Mesenchymal stem cell (in vitro differentiated cells and primary cell): Measurements from ENCODE around the gene COL6A3.

Source experiments
- DNase-seq: peaks from one replicate; pipeline ENCODE4 v3.0.0-alpha.2; 2013
- H2AFZ ChIP-seq: one replicate; pipeline ENCODE4 v1.6.1; 2013; ENCODE audit warnings: low read depth, mild to moderate bottlenecking, control low read depth, inconsistent platforms, low read length, moderate library complexity
- H2AK5ac ChIP-seq: 2 replicates; pipeline ENCODE4 v1.6.1; 2013; ENCODE audit warnings: low read length, moderate library complexity, mild to moderate bottlenecking, inconsistent platforms; ENCODE audit not compliant: severe bottlenecking
- H2BK120ac ChIP-seq: one replicate; pipeline ENCODE4 v1.6.1; 2013; ENCODE audit warnings: low read depth, mild to moderate bottlenecking, inconsistent platforms, low read length, moderate library complexity
- H2BK12ac ChIP-seq, 2 experiments: one replicate each; pipeline ENCODE4 v1.6.1; 2013; ENCODE audit warnings: inconsistent platforms in 2 of 2, low read length in 2 of 2, mild to moderate bottlenecking in 2 of 2, moderate library complexity in 2 of 2, control low read depth in 1 of 2
- H2BK15ac ChIP-seq: one replicate; pipeline ENCODE4 v1.6.1; 2013; ENCODE audit warnings: mild to moderate bottlenecking, low read depth, inconsistent platforms; ENCODE audit not compliant: poor library complexity, severe bottlenecking
- H2BK5ac ChIP-seq: 2 replicates; pipeline ENCODE4 v1.6.1; 2013; ENCODE audit warnings: low read depth, mild to moderate bottlenecking, low read length, control low read depth, inconsistent platforms; ENCODE audit not compliant: poor library complexity, severe bottlenecking
- H3K14ac ChIP-seq, 2 experiments: one replicate each; pipeline ENCODE4 v1.6.1; 2013; ENCODE audit warnings: inconsistent platforms in 2 of 2, low read length in 2 of 2, control low read depth in 1 of 2, mild to moderate bottlenecking in 1 of 2, moderate library complexity in 1 of 2
- H3K18ac ChIP-seq, 2 experiments: one replicate each; pipeline ENCODE4 v1.6.1; 2013; ENCODE audit warnings: inconsistent platforms in 2 of 2, low read length in 2 of 2, control low read depth in 1 of 2, low read depth in 1 of 2, mild to moderate bottlenecking in 1 of 2
- H3K23ac ChIP-seq, 2 experiments: one replicate each; pipeline ENCODE4 v1.6.1; 2013; ENCODE audit warnings: inconsistent platforms in 2 of 2, low read length in 2 of 2, mild to moderate bottlenecking in 2 of 2, moderate library complexity in 2 of 2, control low read depth in 1 of 2
- H3K27ac ChIP-seq: 2 replicates; pipeline ENCODE4 v1.5.1; 2013; ENCODE audit warnings: mild to moderate bottlenecking, moderate library complexity, low read length, control low read depth, inconsistent platforms; ENCODE audit not compliant: poor library complexity, severe bottlenecking
- H3K27me3 ChIP-seq, 2 experiments: 2 replicates each; pipeline versions ENCODE4 v1.6.1 to v1.7.0; 2013; ENCODE audit warnings: low read length in 2 of 2, mild to moderate bottlenecking in 2 of 2, moderate library complexity in 2 of 2, control low read depth in 1 of 2, inconsistent platforms in 1 of 2; ENCODE audit not compliant: control insufficient read depth in 1 of 2, insufficient read depth in 1 of 2
- H3K36me3 ChIP-seq, 2 experiments: 2 replicates each; pipeline versions ENCODE4 v1.6.1 to v1.7.0; 2013; ENCODE audit warnings: low read length in 2 of 2, control low read depth in 1 of 2, inconsistent platforms in 1 of 2, low read depth in 1 of 2, mild to moderate bottlenecking in 1 of 2; ENCODE audit not compliant: insufficient read depth in 2 of 2, control insufficient read depth in 1 of 2
- H3K4ac ChIP-seq, 2 experiments: one replicate each; pipeline ENCODE4 v1.6.1; 2013; ENCODE audit warnings: inconsistent platforms in 2 of 2, low read length in 2 of 2, mild to moderate bottlenecking in 2 of 2, moderate library complexity in 2 of 2, control low read depth in 1 of 2, low read depth in 1 of 2
- H3K4me1 ChIP-seq: 2 replicates; pipeline ENCODE4 v1.6.1; 2013; ENCODE audit warnings: low read depth, low read length, control low read depth; ENCODE audit not compliant: control insufficient read depth, insufficient read depth
- H3K4me2 ChIP-seq: 2 replicates; pipeline ENCODE4 v1.6.1; 2013; ENCODE audit warnings: low read length, mild to moderate bottlenecking, inconsistent platforms; ENCODE audit not compliant: poor library complexity, severe bottlenecking
- H3K4me3 ChIP-seq, 2 experiments: 2 replicates each; pipeline versions ENCODE4 v1.5.1 to v1.7.0; 2013; ENCODE audit warnings: low read length in 2 of 2, mild to moderate bottlenecking in 2 of 2, control low read depth in 1 of 2, low read depth in 1 of 2; ENCODE audit not compliant: insufficient read depth in 1 of 2
- H3K79me1 ChIP-seq: replicated peaks from 2 replicates; pipeline ENCODE4 v1.6.1; 2013; ENCODE audit warnings: mild to moderate bottlenecking, control low read depth, low read length, inconsistent platforms; ENCODE audit not compliant: poor library complexity, severe bottlenecking
- H3K9ac ChIP-seq: 2 replicates; pipeline ENCODE4 v1.7.0; 2013; ENCODE audit warnings: mild to moderate bottlenecking, low read length, moderate library complexity
- H3K9me3 ChIP-seq: 2 replicates; pipeline ENCODE4 v1.7.0; 2013; ENCODE audit warnings: mild to moderate bottlenecking, low read length; ENCODE audit not compliant: control insufficient read depth
- H4K8ac ChIP-seq: one replicate; pipeline ENCODE4 v1.6.1; 2013; ENCODE audit warnings: inconsistent platforms, mild to moderate bottlenecking, low read length, moderate library complexity
- H4K91ac ChIP-seq: one replicate; pipeline ENCODE4 v1.6.1; 2013; ENCODE audit warnings: mild to moderate bottlenecking, low read length, inconsistent platforms
- WGBS: methylation state at CpG from one replicate; pipeline ENCODE4 v1.1.7; 2013; ENCODE audit warnings: mixed read lengths; 5-methylcytosine and 5-hydroxymethylcytosine counted together

Gene COL6A3

DNA sequence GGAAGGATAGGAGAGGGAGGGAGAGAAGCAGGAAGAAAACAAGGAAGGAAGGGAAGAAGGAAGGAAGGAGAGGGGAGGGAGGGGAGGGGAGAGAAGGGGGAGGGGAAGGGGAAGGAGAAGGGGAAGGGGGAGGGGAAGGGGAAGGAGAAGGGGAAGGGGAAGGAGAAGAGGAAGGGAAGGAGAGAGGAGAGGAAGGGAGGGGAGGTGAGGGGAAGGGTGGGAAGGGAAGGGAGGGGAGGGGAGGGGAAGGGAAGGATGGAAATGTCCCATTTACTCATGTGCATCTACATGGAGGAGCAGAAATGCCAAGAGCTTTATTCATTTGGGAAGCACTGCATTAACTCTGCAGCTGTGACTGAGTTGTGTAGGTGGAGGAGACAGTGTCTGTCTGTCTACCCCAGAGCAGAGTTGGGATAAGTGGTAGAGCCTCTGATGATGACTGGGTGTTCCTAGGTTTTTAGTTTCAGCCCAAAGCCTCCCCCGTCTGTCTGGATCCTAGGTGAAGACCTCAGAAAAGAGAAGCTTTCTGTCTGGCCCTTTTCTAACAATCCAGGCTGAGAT lies 131.3 kb downstream of the COL6A3 start:
- H4K8ac ChIP-seq, result peak overlapping the region; percentile 13
- H2BK5ac ChIP-seq, result no peak overlapping the region
- no peaks in the 10 kb centered on the region for H3K36me3 ChIP-seq
- 67% methylated on average over 1 of the region's 1 CpG for WGBS
- H3K23ac ChIP-seq, result no peak overlapping the region
- no peak overlapping the region for H2AFZ ChIP-seq
- peak overlapping the region; percentile 74 to 77 for H3K18ac ChIP-seq
- no peak overlapping the region for H2AK5ac ChIP-seq
- peaks cover 14% of the 10 kb centered on the region for H3K4me1 ChIP-seq
- no peak overlapping the region for H2BK15ac ChIP-seq
- peak overlapping the region; percentile 83 for H4K91ac ChIP-seq
- no peak overlapping the region for H3K14ac ChIP-seq
- H3K79me1 ChIP-seq, result no peaks in the 10 kb centered on the region
- peak overlapping the region; percentile 49 to 83 for H2BK12ac ChIP-seq
- peak overlapping the region; percentile 66 to 85 for H3K4ac ChIP-seq
- no peak overlapping the region for H3K4me3 ChIP-seq
- H3K27me3 ChIP-seq, result no peaks in the 10 kb centered on the region
- H3K4me2 ChIP-seq, result no peak overlapping the region
- DNase-seq, result peak; percentile 78
- no peak overlapping the region for H3K27ac ChIP-seq
- peak overlapping the region; percentile 87 for H3K9ac ChIP-seq
- H3K9me3 ChIP-seq, result no peaks in the 10 kb centered on the region
- H2BK120ac ChIP-seq, result peak overlapping the region; percentile 81

DNA sequence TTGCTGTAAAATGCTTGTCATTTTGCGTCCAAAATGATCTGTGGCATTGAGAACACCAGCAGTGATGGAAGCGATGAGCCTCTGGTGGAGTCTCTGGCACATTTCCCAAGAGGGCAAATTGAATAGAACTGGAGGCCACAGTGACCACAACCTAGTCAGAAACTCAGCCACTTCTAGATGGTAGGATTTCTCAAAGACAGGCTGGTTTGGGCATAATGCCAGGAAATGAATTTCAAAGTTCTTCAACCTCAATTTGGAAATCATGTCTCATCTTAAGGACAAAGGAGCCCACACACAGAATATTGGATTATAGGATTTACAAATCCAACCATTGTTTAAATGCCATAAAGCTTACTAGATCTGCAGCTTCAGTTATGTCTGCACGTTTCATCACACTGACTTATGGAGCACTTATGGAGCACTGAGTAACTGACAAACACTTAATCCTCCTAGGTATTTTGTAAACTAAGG lies 132.1 kb downstream of the COL6A3 start:
- no peak overlapping the region for H2BK15ac ChIP-seq
- peaks cover 14% of the 10 kb centered on the region for H3K4me1 ChIP-seq
- H4K8ac ChIP-seq, result no peak overlapping the region
- no peak overlapping the region for H3K27ac ChIP-seq
- H3K14ac ChIP-seq, result no peak overlapping the region
- peak overlapping the region in 1 of 2 experiments; percentile 86 for H2BK12ac ChIP-seq
- no peaks in the 10 kb centered on the region for H3K9me3 ChIP-seq
- peak overlapping the region in 1 of 2 experiments; percentile 36 for H3K4ac ChIP-seq
- H3K23ac ChIP-seq, result no peak overlapping the region
- peak; percentile 97 for DNase-seq
- H2BK5ac ChIP-seq, result no peak overlapping the region
- H3K18ac ChIP-seq, result peak overlapping the region in 1 of 2 experiments; percentile 82
- WGBS, result 14% methylated on average over 3 of the region's 3 CpGs
- H3K27me3 ChIP-seq, result no peaks in the 10 kb centered on the region
- peak overlapping the region; percentile 87 for H3K9ac ChIP-seq
- H4K91ac ChIP-seq, result no peak overlapping the region
- no peak overlapping the region for H2AFZ ChIP-seq
- peak overlapping the region; percentile 7 for H2AK5ac ChIP-seq
- no peaks in the 10 kb centered on the region for H3K79me1 ChIP-seq
- H3K4me3 ChIP-seq, result no peak overlapping the region
- H3K36me3 ChIP-seq, result no peaks in the 10 kb centered on the region
- H3K4me2 ChIP-seq, result no peak overlapping the region
- no peak overlapping the region for H2BK120ac ChIP-seq

DNA sequence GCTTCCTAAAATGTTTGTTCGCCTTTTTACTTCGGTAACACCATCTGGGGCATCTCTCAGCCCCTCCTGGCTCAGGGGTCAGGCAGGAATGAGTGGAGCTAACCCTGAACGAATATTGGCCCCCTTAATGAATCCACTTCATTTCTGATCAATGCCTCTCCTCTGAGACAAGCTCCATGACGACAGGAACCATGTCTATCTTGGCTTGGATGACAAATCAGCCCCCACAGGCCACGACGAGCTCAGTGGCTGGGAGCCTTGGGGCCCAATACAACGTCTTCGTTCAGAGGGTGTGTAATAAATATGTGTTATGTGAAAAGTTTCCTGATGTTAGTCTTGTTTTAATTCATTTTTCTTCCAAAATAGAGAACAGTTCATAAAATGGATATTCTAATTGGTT lies 133.0 kb downstream of the COL6A3 start:
- H4K8ac ChIP-seq, result peak overlapping the region; percentile 79
- no peak overlapping the region for H2BK15ac ChIP-seq
- WGBS, result 79% methylated on average over 6 of the region's 8 CpGs
- no peak overlapping the region for H3K4me2 ChIP-seq
- peaks cover 14% of the 10 kb centered on the region for H3K4me1 ChIP-seq
- H3K9me3 ChIP-seq, result peaks cover 2% of the 10 kb centered on the region
- H2AK5ac ChIP-seq, result peak overlapping the region; percentile 5
- H3K23ac ChIP-seq, result no peak overlapping the region
- H3K14ac ChIP-seq, result no peak overlapping the region
- H2BK120ac ChIP-seq, result peak overlapping the region; percentile 86
- peak overlapping the region; percentile 73 to 88 for H3K4ac ChIP-seq
- H2BK5ac ChIP-seq, result no peak overlapping the region
- no peak overlapping the region for H2AFZ ChIP-seq
- H4K91ac ChIP-seq, result peak overlapping the region; percentile 93
- no peak for DNase-seq
- H3K9ac ChIP-seq, result peak overlapping the region; percentile 87
- H3K36me3 ChIP-seq, result no peaks in the 10 kb centered on the region
- H3K4me3 ChIP-seq, result no peak overlapping the region
- H3K27ac ChIP-seq, result peak overlapping the region; percentile 84
- H3K18ac ChIP-seq, result peak overlapping the region in 1 of 2 experiments; percentile 13
- H3K79me1 ChIP-seq, result no peaks in the 10 kb centered on the region
- no peaks in the 10 kb centered on the region for H3K27me3 ChIP-seq
- H2BK12ac ChIP-seq, result peak overlapping the region; percentile 16 to 75

DNA sequence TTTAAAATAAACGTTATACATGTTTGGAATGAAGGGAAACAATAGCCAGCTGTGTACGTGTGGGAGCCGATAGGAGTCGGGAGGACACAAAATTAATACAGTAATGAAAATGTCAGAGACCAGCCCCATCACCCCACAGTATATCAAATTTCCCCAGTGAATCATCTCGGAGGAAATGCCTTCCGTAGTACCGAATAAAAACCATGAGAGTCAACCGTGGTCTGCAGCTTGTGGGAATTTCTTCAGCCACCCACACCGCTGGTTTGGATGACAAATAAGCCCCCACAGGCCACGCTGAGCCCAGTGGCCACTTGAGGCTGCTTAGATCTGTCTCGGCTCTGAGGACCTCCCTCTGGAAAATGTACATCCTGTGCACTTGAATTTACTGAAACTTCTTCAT lies 133.7 kb downstream of the COL6A3 start:
- H2BK12ac ChIP-seq, result peak overlapping the region; percentile 59 to 81
- peak overlapping the region in 1 of 2 experiments; percentile 48 for H3K18ac ChIP-seq
- no peak overlapping the region for H2AK5ac ChIP-seq
- H3K4me2 ChIP-seq, result peak overlapping the region; percentile 29
- no peak overlapping the region for H2AFZ ChIP-seq
- H3K9ac ChIP-seq, result peak overlapping the region; percentile 87
- H4K91ac ChIP-seq, result no peak overlapping the region
- H3K23ac ChIP-seq, result no peak overlapping the region
- no peak overlapping the region for H2BK5ac ChIP-seq
- no peaks in the 10 kb centered on the region for H3K27me3 ChIP-seq
- 36% methylated on average over 11 of the region's 11 CpGs for WGBS
- H2BK120ac ChIP-seq, result peak overlapping the region; percentile 54
- H3K79me1 ChIP-seq, result no peaks in the 10 kb centered on the region
- H3K14ac ChIP-seq, result no peak overlapping the region
- peaks cover 9% of the 10 kb centered on the region for H3K9me3 ChIP-seq
- H2BK15ac ChIP-seq, result no peak overlapping the region
- no peak overlapping the region for H3K4me3 ChIP-seq
- H4K8ac ChIP-seq, result peak overlapping the region; percentile 36
- peaks cover 0 to 4% of the 10 kb centered on the region in 2 experiments for H3K36me3 ChIP-seq
- peak overlapping the region in 1 of 2 experiments; percentile 56 for H3K4ac ChIP-seq
- H3K4me1 ChIP-seq, result peaks cover 14% of the 10 kb centered on the region
- peak; percentile 90 for DNase-seq
- peak overlapping the region; percentile 84 for H3K27ac ChIP-seq
